ENCODE results near the gene CTNNA1.
"Not testable (repeated sequence)": the region's sequence is repeated elsewhere in the genome, so short reads cannot be mapped to it uniquely, and the experiment has no call there.

Gene CTNNA1

DNA sequence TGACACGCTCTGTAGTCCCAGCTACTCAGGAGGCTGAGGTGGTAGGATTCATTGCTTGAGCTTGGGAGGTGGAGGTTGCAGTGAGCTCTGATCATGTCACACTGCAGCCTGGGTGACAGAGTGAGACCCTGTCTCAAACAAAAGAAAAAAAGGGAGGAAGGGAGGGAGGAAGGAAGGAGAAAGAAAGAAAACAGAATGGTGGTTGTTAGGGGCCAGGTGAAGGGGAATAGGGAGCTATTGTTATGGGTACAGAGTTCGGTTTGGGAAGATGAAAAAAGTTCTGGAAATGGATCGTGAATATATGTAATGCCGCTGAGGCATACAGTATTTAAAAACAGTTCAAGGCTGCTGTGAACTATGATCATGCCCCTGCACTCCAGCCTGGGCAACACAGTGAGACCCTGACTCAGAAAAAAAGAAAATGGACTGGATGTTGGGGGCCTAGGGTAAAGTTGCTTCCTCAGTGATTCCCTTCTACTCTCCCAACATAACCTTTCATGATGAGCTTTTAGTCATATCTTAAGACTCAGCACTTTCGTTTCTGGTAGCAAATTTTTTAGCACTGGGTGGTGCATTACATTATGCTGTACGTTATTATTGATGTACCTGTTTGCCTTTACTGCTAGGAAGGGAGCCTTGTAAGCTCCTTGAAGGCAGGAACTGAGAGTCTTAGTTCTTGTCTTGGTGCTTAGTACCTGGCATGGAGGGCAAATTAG is 4.0 kb downstream of the CTNNA1 start:
- peaks cover 80% of the 10 kb centered on the region for H3K79me2 ChIP-seq (ENCODE audit: control insufficient read depth, insufficient read depth, low read length, unreplicated experiment)
- peaks cover 11% of the 10 kb centered on the region for H3K36me3 ChIP-seq (ENCODE audit: insufficient read depth, low read length)
- no peaks in the 10 kb centered on the region for H3K27me3 ChIP-seq (ENCODE audit: insufficient read depth, low read length)

DNA sequence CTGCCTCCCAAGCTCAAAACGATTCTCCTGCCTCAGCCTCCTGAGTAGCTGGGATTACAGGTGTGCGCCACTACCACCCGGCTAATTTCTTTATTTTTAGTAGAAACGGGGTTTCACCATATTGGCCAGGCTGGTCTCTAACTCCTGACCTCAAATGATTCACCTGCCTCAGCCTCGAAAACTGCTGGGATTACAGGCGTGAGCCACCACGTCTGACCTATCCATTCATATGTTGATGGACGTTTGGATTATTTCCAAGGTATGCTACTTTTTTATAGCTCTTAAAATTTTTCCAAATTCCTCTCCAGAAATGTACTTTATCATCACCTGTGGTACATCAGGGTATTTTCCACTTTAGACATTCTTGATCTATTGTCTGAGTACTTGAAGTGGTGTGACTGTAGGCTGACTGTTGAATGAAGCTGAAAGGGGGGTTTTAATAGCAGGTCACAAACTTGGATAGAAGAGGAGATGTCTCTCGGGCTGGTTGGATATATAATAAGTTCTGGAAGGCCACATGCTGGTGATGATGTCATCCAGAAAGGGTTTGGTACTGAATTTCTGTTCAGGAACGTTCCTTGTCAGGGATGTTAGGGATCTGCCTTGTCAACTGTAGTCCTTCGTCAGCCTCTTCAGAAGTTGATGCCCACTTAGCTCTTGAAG is 7.4 kb downstream of the CTNNA1 start:
- Histone ChIP-seq H3K79me2 (ENCODE audit: control insufficient read depth, insufficient read depth, low read length, unreplicated experiment) (peaks cover 84% of the 10 kb centered on the region), H3K27ac (ENCODE audit: low read depth, low read length) (peak overlapping the region; percentile 7; the same call in 1 of the 2 replicates), H2AFZ (ENCODE audit: low read length, unreplicated experiment) (no peak overlapping the region), H3K36me3 (ENCODE audit: insufficient read depth, low read length) (peaks cover 17% of the 10 kb centered on the region), H3K4me3 (ENCODE audit: low read depth, low read length) (no peak overlapping the region), H3K4me1 (ENCODE audit: control insufficient read depth, insufficient read depth, low read length, unreplicated experiment) (peaks cover 28% of the 10 kb centered on the region), H3K27me3 (ENCODE audit: insufficient read depth, low read length) (no peaks in the 10 kb centered on the region)

More for the DNA sequence above, 4.0 kb downstream of the CTNNA1 start:
- no peak overlapping the region for H3K27ac ChIP-seq (ENCODE audit: low read depth, low read length)
- no peak overlapping the region for H3K4me3 ChIP-seq (ENCODE audit: low read depth, low read length)
- no peak overlapping the region for H2AFZ ChIP-seq (ENCODE audit: low read length, unreplicated experiment)
- H3K4me1 ChIP-seq (ENCODE audit: control insufficient read depth, insufficient read depth, low read length, unreplicated experiment), result peaks cover 29% of the 10 kb centered on the region

DNA sequence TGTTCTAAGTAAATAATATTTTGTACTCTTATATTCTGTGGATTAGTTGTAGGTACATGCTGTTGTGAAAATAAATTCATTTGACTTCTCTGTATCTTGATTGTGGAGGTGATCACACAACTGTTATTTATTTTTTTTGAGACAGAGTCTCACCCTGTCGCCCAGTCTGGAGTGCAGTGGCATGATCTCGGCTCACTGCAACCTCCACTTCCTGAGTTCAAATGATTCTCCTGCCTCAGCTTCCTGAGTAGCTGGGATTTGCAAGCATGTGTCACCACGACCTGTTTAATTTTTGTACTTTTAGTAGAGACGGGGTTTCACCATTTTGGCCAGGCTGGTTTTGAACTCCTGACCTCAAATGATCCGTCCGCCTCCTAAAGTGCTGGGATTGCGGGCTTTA is 7.9 kb downstream of the CTNNA1 start:
- peaks cover 28% of the 10 kb centered on the region for H3K4me1 ChIP-seq (ENCODE audit: control insufficient read depth, insufficient read depth, low read length, unreplicated experiment)
- H3K4me3 ChIP-seq (ENCODE audit: low read depth, low read length); H2AFZ ChIP-seq (ENCODE audit: low read length, unreplicated experiment); H3K27me3 ChIP-seq (ENCODE audit: insufficient read depth, low read length): not testable (repeated sequence)
- peak overlapping the region; percentile 7; the same call in 1 of the 2 replicates for H3K27ac ChIP-seq (ENCODE audit: low read depth, low read length)
- peaks cover 82% of the 10 kb centered on the region for H3K79me2 ChIP-seq (ENCODE audit: control insufficient read depth, insufficient read depth, low read length, unreplicated experiment)
- peaks cover 17% of the 10 kb centered on the region for H3K36me3 ChIP-seq (ENCODE audit: insufficient read depth, low read length)

DNA sequence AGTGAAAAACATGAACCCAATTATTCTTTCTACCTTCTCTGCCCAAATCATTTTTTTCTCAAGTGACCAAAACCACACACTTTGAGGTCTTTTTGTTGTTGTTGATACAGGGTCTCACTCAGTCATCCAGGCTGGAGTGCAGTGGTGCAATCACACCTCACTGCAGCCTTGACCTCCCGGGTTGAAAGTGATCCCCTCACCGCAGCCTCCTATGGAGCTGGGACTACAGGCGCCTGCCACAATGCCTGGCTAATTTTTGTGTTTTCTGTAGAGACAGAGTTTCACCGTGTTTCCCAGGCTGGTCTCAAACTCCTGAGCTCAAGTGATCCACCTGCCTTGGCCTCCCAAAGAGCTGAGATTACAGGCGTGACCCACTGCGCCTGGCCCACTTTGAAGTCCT is 8.4 kb downstream of the CTNNA1 start:
- H3K27me3 ChIP-seq (ENCODE audit: insufficient read depth, low read length); H2AFZ ChIP-seq (ENCODE audit: low read length, unreplicated experiment); H3K4me3 ChIP-seq (ENCODE audit: low read depth, low read length); H3K27ac ChIP-seq (ENCODE audit: low read depth, low read length): not testable (repeated sequence)
- Histone ChIP-seq H3K79me2 (ENCODE audit: control insufficient read depth, insufficient read depth, low read length, unreplicated experiment) (peaks cover 82% of the 10 kb centered on the region), H3K4me1 (ENCODE audit: control insufficient read depth, insufficient read depth, low read length, unreplicated experiment) (peaks cover 28% of the 10 kb centered on the region), H3K36me3 (ENCODE audit: insufficient read depth, low read length) (peaks cover 17% of the 10 kb centered on the region)

DNA sequence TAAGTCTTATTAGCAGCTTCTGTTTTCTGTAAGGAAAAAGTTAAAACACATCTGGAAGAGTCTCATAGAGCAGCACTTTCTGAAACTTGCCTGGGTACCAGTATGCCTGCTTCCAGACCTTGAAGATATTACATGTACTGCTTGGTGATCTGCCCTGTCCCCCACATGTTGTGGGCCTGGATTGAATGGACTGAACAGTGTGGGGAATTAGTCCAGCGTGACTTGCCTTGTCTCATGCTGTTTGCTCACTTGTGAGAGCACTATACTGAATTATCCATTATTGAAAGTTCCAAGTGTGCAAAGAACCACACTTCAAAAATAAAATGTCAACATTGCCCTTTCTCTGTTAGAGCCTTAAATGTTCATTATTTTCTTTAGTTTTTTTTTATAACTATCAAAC is 8.9 kb downstream of the CTNNA1 start:
- Histone ChIP-seq H2AFZ (ENCODE audit: low read length, unreplicated experiment) (no peak overlapping the region), H3K27ac (ENCODE audit: low read depth, low read length) (no peak overlapping the region), H3K4me3 (ENCODE audit: low read depth, low read length) (no peak overlapping the region), H3K79me2 (ENCODE audit: control insufficient read depth, insufficient read depth, low read length, unreplicated experiment) (peaks cover 80% of the 10 kb centered on the region), H3K4me1 (ENCODE audit: control insufficient read depth, insufficient read depth, low read length, unreplicated experiment) (peaks cover 28% of the 10 kb centered on the region), H3K36me3 (ENCODE audit: insufficient read depth, low read length) (peaks cover 17% of the 10 kb centered on the region), H3K27me3 (ENCODE audit: insufficient read depth, low read length) (no peaks in the 10 kb centered on the region)

DNA sequence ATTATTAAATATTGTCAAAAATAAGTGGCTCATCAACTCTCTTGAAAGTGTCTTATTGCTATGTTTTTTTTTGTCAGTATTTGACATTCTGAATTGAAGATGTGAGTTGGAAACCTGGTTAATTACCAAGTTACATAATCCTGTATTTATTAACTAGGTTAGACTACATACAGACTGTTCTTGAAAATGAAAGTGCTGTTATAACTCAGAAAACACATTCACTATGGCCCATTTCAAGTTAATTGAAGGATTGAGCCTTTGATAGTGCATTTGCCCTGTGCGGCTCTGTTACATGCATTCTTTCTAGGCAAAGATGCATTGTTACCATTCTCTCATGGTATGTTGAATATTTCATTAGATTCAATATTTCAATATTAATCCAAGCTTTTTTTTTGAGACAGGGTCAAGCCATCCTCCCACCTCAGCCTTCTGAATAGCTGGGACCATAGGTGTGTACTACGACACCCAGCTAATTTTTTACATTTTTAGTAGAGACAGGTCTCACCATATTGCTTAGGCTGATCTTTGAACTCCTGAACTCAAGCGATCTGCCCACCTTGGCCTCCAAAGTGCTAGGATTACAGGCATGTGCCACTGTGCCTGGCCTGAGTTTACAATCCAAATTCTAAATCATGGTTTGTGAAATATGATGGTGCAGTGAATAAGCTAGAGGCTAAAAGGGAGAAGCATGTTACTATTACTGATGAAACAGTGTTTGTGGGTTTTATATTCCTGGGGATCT is 10.0 kb downstream of the CTNNA1 start:
- H3K79me2 ChIP-seq (ENCODE audit: control insufficient read depth, insufficient read depth, low read length, unreplicated experiment), result peaks cover 83% of the 10 kb centered on the region
- no peak overlapping the region for H3K27ac ChIP-seq (ENCODE audit: low read depth, low read length)
- H3K4me1 ChIP-seq (ENCODE audit: control insufficient read depth, insufficient read depth, low read length, unreplicated experiment), result peaks cover 28% of the 10 kb centered on the region
- H3K4me3 ChIP-seq (ENCODE audit: low read depth, low read length), result peak overlapping the region; percentile 19; the same call in 1 of the 2 replicates
- H2AFZ ChIP-seq (ENCODE audit: low read length, unreplicated experiment), result no peak overlapping the region
- H3K27me3 ChIP-seq (ENCODE audit: insufficient read depth, low read length), result no peaks in the 10 kb centered on the region
- peaks cover 17% of the 10 kb centered on the region for H3K36me3 ChIP-seq (ENCODE audit: insufficient read depth, low read length)

DNA sequence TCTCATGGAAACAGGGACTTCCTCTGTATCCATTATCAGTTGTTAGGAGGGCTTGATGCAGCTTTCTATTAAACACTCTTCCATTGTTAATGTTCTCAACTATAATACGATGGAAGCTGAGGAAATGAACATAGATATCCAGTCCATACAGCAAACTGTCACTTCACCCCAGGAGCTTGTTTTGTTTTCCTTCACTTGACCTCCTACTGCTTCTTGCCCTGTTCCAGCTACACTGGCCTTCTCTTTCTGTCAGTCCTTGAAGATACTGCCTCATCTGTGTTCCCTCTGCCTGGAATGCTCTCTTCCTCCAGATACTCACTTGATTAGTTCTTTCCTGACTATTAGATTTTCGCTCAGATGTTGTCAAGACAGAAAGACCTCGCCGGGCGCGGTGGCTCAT is 17.1 kb downstream of the CTNNA1 start:
- H3K4me1 ChIP-seq (ENCODE audit: control insufficient read depth, insufficient read depth, low read length, unreplicated experiment), result no peaks in the 10 kb centered on the region
- H3K36me3 ChIP-seq (ENCODE audit: insufficient read depth, low read length), result no peaks in the 10 kb centered on the region
- H3K27me3 ChIP-seq (ENCODE audit: insufficient read depth, low read length), result no peaks in the 10 kb centered on the region
- H2AFZ ChIP-seq (ENCODE audit: low read length, unreplicated experiment), result no peak overlapping the region
- peaks cover 87% of the 10 kb centered on the region for H3K79me2 ChIP-seq (ENCODE audit: control insufficient read depth, insufficient read depth, low read length, unreplicated experiment)
- no peak overlapping the region for H3K27ac ChIP-seq (ENCODE audit: low read depth, low read length)
- H3K4me3 ChIP-seq (ENCODE audit: low read depth, low read length), result no peak overlapping the region

DNA sequence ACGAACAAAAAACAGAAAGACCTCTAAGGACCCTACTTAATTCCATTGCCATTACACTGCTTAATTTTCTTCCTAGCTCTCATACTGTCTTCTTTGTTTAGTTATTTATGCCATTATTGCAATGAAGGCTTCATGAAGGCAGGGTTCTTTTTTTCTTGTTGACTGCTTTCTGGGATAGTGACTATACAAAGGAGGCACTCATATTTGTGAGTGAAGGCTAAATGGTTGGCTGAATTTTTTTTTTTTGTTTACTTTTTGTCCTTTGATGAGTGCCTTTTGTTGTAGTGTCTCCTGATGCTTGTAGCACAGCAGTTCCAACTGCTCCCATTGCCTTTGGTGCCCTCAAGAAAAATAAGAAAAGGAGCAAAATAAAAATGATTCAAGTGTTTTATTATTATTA is 17.8 kb downstream of the CTNNA1 start:
- Histone ChIP-seq H3K4me1 (ENCODE audit: control insufficient read depth, insufficient read depth, low read length, unreplicated experiment) (no peaks in the 10 kb centered on the region), H3K36me3 (ENCODE audit: insufficient read depth, low read length) (no peaks in the 10 kb centered on the region), H3K79me2 (ENCODE audit: control insufficient read depth, insufficient read depth, low read length, unreplicated experiment) (peaks cover 85% of the 10 kb centered on the region), H3K27me3 (ENCODE audit: insufficient read depth, low read length) (no peaks in the 10 kb centered on the region), H3K27ac (ENCODE audit: low read depth, low read length) (no peak overlapping the region), H2AFZ (ENCODE audit: low read length, unreplicated experiment) (no peak overlapping the region), H3K4me3 (ENCODE audit: low read depth, low read length) (no peak overlapping the region)

DNA sequence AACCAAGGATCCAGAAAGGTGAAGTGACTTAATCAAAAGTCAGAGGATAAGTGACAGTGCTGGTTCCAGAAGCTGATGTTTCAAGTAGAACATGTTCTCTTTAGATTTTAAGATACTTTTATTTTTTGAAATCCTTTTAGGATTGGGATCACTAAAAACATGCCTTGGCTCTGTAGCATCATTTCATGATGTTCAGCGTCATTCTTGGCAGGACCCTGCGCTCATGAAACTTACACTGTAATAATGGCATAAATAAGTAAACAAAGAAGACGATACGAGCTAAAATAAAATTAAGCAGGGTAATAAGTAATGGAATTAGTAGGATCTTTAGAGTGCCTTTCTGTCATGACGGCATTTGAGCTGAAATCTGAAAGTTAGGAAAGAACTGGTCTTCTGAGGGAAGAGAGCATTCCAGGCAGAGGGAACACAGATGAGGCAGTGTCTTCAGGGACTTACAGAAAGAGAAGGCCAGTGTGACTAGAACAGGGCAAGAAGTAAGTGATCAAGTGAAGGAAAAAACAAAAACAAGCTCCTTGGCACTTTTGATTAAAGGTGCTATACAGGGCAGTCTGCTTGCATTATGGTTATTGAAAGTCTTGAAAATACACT is 19.9 kb downstream of the CTNNA1 start:
- Histone ChIP-seq H3K36me3 (ENCODE audit: insufficient read depth, low read length) (peaks cover under 1% of the 10 kb centered on the region; the same call in 1 of the 2 replicates), H2AFZ (ENCODE audit: low read length, unreplicated experiment) (no peak overlapping the region), H3K27me3 (ENCODE audit: insufficient read depth, low read length) (no peaks in the 10 kb centered on the region), H3K4me1 (ENCODE audit: control insufficient read depth, insufficient read depth, low read length, unreplicated experiment) (no peaks in the 10 kb centered on the region), H3K79me2 (ENCODE audit: control insufficient read depth, insufficient read depth, low read length, unreplicated experiment) (peaks cover 67% of the 10 kb centered on the region), H3K4me3 (ENCODE audit: low read depth, low read length) (no peak overlapping the region), H3K27ac (ENCODE audit: low read depth, low read length) (no peak overlapping the region)

DNA sequence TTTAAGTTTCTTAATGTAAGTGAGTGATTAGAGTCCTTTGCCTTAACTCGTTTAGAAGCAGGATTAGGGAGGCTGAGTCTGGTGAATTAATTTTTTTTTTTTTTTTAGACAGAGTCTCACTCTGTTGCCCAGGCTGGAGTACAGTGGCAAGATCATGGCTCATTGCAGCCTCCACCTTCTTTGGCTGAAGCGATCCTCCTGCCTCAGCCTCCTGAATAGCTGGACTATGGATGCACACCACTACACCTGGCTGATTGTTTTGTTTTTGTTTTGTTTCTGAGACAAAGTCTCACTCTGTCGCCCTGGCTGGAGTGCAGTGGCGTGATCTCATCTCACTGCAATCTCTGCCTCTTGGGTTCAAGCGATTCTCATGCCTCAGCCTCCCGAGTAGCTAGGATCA is 20.4 kb downstream of the CTNNA1 start:
- peaks cover 67% of the 10 kb centered on the region for H3K79me2 ChIP-seq (ENCODE audit: control insufficient read depth, insufficient read depth, low read length, unreplicated experiment)
- H2AFZ ChIP-seq (ENCODE audit: low read length, unreplicated experiment); H3K36me3 ChIP-seq (ENCODE audit: insufficient read depth, low read length); H3K27ac ChIP-seq (ENCODE audit: low read depth, low read length); H3K4me1 ChIP-seq (ENCODE audit: control insufficient read depth, insufficient read depth, low read length, unreplicated experiment); H3K4me3 ChIP-seq (ENCODE audit: low read depth, low read length); H3K27me3 ChIP-seq (ENCODE audit: insufficient read depth, low read length): not testable (repeated sequence)
